ENCODE data around the gene GCDH.
"Not testable (repeated sequence)": the region's sequence is repeated elsewhere in the genome, so short reads cannot be mapped to it uniquely, and the experiment has no call there.

The GCDH gene

DNA sequence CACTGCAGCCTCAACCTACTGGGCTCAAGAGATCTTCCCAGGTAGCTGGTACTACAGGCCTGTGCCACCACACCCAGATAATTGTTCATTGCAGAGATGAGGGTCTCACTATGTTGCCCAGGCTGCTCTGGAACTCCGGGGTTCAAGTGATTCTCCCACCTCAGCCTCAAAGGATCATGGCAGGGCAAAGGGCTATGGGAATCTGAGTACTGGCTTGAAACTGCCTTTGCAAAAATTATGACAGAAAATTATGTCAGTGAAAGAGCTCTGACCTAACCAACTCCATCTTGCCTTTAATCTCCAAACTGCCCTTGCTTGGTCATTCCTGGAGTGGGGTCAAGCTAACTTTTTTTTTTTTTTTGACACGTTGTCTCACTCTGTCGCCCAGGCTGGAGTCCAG, 8.4 kb upstream of the GCDH start:
- no peak for DNase-seq
- TF ChIP-seq POLR2A (IDR thresholded peaks at IDR 0.05; ENCODE audit: low read length) (peak; percentile 52), GATA1 (IDR thresholded peaks at IDR 0.05; ENCODE audit: low read depth, low read length) (no peak)

DNA sequence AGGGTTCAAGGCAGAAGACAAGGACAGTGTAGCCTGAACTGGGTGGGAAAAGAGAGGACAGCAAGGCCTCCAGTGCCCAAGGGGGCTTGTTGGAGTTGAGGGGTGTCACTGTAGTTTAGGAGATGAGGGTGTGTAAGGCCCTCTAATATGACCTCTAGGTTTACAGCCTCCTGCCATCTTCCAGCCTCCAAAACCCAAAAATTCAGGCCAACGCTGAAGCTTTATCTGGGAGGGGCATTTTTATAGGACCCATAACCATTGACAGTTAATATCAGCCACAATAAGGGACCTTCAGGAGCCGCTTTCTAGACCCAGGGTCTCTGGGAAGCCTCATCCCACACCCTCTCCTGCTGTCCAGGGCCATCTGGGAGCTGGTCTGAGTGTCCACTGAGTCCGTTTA, 6.8 kb upstream of the GCDH start:
- DNase-seq, result no peak
- TF ChIP-seq GATA1 (IDR thresholded peaks at IDR 0.05; ENCODE audit: low read depth, low read length) (no peak), POLR2A (IDR thresholded peaks at IDR 0.05; ENCODE audit: low read length) (no peak)

DNA sequence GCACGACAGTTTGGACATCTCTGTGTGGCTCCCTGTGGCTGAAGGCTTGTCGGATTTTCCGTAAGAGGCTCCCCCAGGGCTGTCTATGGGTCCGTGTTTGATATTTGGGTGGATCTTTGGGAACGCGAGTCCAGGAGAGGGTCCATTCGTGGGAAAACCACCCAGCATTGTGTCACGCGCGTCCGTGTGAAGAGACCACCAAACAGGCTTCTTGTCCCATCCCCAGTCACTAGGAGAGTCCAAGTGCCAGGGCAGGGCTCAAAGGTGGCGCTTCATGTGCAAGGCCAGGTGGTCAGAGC, 6.4 kb upstream of the GCDH start:
- TF ChIP-seq GATA1 (IDR thresholded peaks at IDR 0.05; ENCODE audit: low read depth, low read length) (no peak), POLR2A (IDR thresholded peaks at IDR 0.05; ENCODE audit: low read length) (no peak)
- no peak for DNase-seq

DNA sequence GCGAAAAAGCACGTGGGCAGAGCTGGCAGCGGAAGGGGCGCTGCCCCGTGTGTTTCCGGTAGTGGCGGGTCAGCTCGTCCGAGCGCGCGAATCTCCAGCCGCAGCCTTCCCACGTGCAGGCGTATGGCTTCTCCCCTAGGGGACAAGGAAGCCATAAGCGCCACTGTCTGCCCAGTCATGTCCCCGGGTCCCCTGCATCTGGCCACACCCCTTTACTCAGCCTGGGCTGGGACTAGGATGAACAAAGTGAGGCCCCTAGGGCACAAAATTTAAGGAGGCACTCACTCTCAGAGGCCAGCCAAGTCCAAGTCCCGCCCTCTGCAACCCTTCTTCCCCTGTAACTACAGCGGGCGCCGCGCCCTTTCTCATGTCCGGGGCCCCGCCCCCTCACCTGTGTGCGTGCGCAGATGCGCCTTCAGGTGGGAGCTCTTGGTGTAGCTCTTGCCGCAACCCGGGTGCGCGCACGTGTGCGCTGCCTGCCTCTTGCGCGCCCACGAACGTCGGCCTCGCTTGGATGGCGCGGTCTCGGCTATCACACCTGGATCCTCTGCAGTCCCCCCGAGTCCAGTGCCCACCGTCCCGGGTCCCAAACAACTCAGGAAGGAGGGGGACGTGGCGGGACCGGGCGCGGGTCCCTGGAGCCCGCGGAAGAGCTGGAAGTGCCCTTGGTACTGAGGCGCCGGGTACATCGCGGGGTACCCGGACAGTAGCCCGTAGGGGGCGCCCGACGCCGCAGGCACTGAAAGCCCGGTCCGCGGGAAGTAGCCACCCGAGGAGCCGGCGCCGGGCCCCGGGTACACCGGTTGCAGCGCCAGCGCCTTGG, 5.8 kb upstream of the GCDH start:
- TF ChIP-seq GATA1 (IDR thresholded peaks at IDR 0.05; ENCODE audit: low read depth, low read length) (no peak), POLR2A (IDR thresholded peaks at IDR 0.05; ENCODE audit: low read length) (peak; percentile 78)
- peak; percentile 94 to 95 for DNase-seq

DNA sequence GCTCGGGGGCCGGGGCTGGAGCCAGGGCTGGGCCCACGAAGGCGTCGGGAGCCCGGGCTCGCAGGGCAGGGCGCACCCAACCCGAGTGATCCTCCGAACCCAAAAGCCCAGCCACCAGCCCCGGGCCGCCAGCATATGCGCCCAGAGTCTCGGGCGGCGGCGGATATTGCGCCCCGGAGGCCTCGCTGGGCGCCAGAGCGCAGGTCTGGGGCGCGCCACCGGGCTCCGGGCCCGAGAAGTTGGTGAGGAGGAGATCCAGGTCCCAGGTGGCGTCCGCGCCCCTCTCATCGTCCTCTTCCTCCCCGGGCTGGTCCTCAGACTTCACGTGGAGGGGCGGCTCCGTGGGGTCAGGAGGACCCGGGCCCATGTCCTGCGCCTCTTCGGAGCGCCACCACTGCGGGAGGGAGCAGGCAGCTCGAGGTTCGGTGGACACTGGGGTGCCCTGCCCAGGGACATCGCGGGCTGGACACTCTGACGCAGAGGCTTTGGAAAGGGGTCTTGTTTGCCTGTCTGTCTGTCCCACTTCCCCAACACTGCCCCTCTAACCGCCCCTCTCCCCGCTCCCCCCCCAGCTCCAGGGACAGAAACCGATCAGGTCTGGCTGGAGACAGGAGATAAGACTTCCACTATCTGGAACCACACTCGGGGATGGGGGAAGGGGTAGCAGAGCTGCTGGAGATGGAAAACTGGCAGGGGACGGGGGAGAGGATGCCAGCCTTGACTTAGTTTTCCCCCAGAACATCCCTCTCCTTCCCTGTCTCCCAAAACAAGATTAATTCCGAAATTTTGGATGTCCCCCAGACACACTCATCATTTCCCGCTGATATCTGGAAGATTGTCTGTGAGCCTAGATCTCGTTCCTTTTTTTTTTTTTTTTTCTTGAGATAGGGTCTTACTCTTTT, 5.0 kb upstream of the GCDH start:
- DNase-seq, result peak; percentile 93 to 95
- TF ChIP-seq GATA1 (IDR thresholded peaks at IDR 0.05; ENCODE audit: low read depth, low read length) (peak; percentile 37), POLR2A (IDR thresholded peaks at IDR 0.05; ENCODE audit: low read length) (no peak)

DNA sequence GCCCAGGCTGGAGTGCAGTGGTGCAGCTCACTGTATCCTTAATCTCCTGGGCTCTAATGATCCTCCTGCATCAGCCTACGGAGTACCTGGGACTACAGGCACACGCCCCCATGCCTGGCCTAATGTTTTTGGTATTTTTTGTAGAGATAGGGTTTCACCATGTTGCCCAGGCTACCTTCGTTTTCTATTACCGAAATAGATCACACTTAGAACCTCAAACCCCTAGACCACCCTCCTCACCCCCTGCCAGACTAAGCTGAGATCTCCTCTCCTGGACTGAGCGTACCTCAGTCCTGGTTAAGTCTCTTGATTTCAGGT, 4.3 kb upstream of the GCDH start:
- TF ChIP-seq POLR2A (IDR thresholded peaks at IDR 0.05; ENCODE audit: low read length) (no peak), GATA1 (IDR thresholded peaks at IDR 0.05; ENCODE audit: low read depth, low read length) (no peak)
- DNase-seq, result peak; percentile 80 to 86

DNA sequence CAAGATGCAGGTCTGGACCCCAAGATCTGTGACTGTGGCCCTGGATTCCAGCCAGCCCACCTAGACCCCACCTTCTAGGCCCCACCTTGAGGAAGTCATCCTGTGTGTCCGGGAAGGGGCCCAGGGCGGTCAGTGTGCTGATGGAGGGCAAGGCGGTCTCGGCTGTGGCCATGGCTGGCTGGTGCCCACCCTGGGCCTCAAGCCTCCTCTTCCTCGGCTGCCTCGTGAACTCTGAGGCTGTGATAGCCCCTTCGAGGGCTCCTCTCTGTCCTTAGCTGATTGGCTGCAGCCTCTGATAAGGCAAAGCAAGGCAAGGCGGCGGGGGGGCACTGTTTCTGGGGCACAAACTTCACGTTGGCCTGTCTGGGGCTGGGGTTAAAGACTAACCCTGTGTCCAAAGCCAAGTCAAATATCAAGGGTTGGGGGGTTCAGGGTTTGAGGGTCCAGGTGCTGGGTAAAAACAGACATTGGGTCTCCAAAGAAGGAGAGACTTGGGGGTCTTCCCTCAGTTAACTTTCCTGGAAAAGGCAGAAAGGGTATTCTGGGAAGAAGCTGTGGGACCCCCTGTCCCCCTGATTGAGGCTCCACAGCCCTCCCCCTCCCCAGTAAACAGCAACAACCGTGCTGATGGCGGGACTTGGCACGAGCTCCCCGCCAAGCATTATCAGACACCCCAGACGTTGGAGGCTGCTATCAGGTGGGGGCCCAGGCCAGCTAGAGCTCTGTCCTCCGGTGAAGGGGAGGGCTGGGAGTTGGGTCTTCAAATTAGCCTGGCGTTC, 3.8 kb upstream of the GCDH start, which contains the start of gene KLF1:
KLF1 (minus strand) TSS at position 233 of the 779 bp plus-strand sequence; CDS start at position 172, 61 bp downstream.
- TF ChIP-seq POLR2A (IDR thresholded peaks at IDR 0.05; ENCODE audit: low read length) (peak; percentile 100), GATA1 (IDR thresholded peaks at IDR 0.05; ENCODE audit: low read depth, low read length) (peak; percentile 66)
- peak; percentile 97 to 98 for DNase-seq

DNA sequence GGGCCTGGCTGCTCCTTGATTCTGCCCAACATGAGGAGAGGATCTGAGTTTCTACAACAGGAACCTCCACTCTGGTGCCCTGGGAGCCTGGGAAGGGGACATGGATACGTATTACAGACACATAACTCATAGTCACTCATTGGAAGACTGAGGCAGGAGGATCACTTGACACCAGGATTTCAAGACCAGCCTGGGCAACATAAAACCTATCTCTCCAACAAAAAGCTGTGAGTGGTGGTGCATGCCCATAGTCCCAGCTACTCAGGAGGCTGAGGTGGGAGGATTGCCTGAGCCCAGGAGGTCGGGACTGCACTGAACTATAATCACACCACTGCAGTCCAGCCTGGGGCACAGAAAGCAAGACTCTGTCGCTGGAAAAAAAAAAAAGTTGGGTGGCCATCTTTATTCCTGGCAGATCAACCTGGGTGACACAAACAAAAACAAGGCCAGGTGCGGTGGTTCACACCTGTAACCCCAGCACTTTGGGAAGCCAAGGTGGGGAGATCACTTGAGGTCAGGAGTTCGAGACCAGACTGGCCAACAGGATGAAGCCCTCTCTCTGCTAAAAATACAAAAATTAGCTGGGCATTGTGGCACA, 2.9 kb upstream of the GCDH start:
- TF ChIP-seq POLR2A (IDR thresholded peaks at IDR 0.05; ENCODE audit: low read length) (no peak), GATA1 (IDR thresholded peaks at IDR 0.05; ENCODE audit: low read depth, low read length) (no peak)
- peak; percentile 67 to 75 for DNase-seq

DNA sequence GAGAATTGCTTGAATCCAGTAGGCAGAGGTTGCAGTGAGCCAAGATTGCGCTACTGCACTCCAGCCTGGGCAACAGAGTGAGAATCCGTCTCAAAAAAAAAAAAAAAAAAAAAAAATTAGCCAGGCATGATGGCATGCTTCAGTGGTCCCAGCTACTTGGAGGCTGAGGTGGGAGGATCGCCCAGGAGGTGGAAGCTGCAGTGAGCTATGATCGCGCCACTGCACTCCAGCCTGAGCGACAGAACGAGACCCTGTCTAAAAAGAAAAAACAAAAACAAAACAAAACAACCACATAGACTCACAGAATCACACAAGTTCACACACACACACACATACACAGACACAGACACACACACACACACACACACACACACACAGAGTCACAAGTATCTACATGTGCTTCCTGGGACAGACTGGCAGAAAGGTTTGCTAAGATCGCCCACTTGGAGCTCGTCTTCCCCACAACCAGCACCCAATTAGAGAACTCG, 617 bp upstream of the GCDH start:
- peak; percentile 87 for TF ChIP-seq POLR2A (IDR thresholded peaks at IDR 0.05; ENCODE audit: low read length)
- DNase-seq, result not testable (repeated sequence)

DNA sequence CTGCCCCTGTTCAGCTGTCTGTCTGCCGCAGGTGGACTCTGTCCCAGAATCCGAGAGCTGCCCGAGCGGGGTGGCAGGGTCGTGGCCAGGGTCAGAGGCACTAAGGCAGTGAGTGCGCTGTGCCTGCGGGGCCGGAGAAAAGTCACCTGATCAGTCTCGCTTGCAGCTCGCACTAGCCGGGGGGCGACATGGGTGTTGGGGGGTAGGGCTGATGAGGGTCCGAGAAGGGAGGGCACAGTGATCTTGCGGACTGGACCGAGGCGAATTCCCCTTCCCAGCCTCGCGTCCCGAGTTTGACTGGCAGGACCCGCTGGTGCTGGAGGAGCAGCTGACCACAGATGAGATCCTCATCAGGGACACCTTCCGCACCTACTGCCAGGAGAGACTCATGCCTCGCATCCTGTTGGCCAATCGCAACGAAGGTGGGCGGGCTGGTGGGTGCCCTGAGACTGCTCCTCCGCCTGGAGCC, 627 bp downstream of the GCDH start:
- no peak for TF ChIP-seq POLR2A (IDR thresholded peaks at IDR 0.05; ENCODE audit: low read length)
- no peak for TF ChIP-seq GATA1 (IDR thresholded peaks at IDR 0.05; ENCODE audit: low read depth, low read length)
- peak; percentile 48 to 55 for DNase-seq

DNA sequence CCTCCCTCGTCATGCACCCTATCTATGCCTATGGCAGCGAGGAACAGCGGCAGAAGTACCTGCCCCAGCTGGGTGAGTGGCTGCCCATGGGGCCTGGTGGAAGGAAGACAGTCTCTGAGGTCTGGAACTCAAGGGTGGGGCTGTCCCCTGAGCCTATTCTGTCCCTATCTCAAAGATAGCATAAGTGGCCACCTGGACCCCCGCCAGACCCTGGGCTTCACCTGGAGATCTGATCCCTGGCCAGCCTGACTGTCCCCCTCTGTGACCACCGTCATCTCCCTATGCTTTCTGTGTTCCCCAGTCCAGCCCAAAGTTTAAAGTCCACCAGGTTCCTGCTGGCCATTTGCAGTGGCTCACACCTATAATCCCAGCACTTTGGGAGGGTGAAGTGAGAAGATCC, 2.6 kb downstream of the GCDH start:
- DNase-seq, result no peak
- TF ChIP-seq GATA1 (IDR thresholded peaks at IDR 0.05; ENCODE audit: low read depth, low read length), result no peak
- TF ChIP-seq POLR2A (IDR thresholded peaks at IDR 0.05; ENCODE audit: low read length), result no peak

DNA sequence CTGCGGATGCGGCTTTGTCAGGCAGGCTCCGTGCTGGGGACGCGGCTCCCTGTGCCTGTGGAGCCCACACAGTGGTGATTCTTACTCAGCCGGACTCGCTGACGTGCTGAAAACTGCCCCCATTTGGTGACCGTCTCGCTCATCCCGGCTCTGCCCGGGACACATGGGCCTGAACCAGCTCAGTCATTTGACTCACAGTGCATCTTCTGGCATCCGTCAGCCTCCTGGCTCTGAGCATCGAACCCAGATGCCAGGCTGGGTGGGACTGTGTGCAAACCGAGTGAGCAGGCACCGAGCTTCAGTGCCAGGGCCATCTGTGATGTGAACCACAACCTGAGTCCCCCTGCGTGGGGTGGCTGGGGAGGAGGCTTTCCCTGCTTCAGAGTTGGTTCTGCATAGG, 5.5 kb downstream of the GCDH start:
- TF ChIP-seq GATA1 (IDR thresholded peaks at IDR 0.05; ENCODE audit: low read depth, low read length) (no peak), POLR2A (IDR thresholded peaks at IDR 0.05; ENCODE audit: low read length) (no peak)
- DNase-seq, result no peak

DNA sequence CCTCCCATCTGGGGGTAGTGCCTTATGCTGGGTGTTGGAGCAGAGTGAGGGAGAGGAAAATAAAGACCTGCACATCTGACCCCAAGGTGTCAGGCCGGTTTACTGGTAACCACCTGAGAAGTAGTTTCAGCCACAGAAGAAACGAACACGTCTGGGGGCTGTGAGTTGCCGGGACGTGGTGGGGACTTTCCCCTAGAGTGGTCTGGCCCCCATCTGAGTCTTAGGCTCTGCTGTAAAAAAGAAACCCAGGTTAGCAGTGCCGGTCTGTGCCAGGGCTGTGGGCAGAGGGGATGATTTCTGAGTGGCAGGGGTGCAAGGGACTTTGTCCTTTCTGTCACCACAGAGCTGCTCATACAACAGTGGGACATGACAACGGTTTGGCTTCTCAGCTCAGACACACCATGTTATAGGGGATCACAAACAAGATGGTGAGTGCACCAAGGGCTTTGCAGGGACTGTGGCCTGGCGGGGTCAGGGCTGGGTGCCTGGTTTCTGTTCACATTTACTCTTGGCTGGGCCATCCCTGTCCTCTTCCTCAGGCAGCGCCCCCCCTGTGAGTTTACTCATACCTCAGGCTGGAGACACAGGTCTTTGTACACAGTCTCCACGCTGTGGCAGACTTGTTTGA, 9.0 kb downstream of the GCDH start:
- no peak for DNase-seq
- no peak for TF ChIP-seq POLR2A (IDR thresholded peaks at IDR 0.05; ENCODE audit: low read length)
- no peak for TF ChIP-seq GATA1 (IDR thresholded peaks at IDR 0.05; ENCODE audit: low read depth, low read length)

Measured in erythroblast (primary cell).